OCI-LY7 (cell line): ENCODE data around the gene SFXN5. TPM values are rescaled to one million over a fixed set of nuclear protein-coding genes. Genes with fewer than 3 reads are reported as not detected.

ENCODE experiments used
- BruUV-seq: library from RNA; stranded (reverse); fragments of 400-500 nt; replicated peaks from 2 replicates; lab custom pipeline; 2021; lab: Mats Ljungman, UMichigan
- CTCF ChIA-PET: fragments of 300-600 bp; sonication (Branson Sonifier 250); formaldehyde crosslinking; loops from one replicate; lab custom pipeline; 2022; ENCODE audit warnings: antibody characterized with exemption; ENCODE audit not compliant: unreplicated experiment; lab: Charles Lee
- POLR2A ChIA-PET: fragments of 300-600 bp; sonication (Branson Sonifier 250); formaldehyde crosslinking; loops from one replicate; lab custom pipeline; 2022; ENCODE audit warnings: antibody characterized with exemption; lab: Charles Lee
- DNase-seq: peaks from one replicate; pipeline ENCODE4 v3.0.0-alpha.2; 2015; ENCODE audit warnings: low spot score
- H2AFZ ChIP-seq: fragments of 200-600 bp; sonication (generic), shearing (Covaris generic); 2 replicates; pipeline ENCODE4 v1.6.1; 2014; ENCODE audit warnings: mild to moderate bottlenecking, antibody characterized with exemption, low read length, moderate library complexity
- H3K27ac ChIP-seq: fragments of 200-600 bp; sonication (generic); 2 replicates; pipeline ENCODE4 v1.5.1; 2014; ENCODE audit warnings: mixed run types, low read depth, mild to moderate bottlenecking, moderate library complexity, low read length, inconsistent platforms; ENCODE audit not compliant: poor library complexity, severe bottlenecking
- H3K36me3 ChIP-seq: fragments of 200-600 bp; sonication (generic); 2 replicates; pipeline ENCODE4 v1.6.1; 2014; ENCODE audit warnings: mild to moderate bottlenecking, antibody characterized with exemption, low read length, moderate library complexity, mixed read lengths; ENCODE audit not compliant: insufficient read depth
- H3K4me1 ChIP-seq: fragments of 200-600 bp; sonication (generic); 2 replicates; pipeline ENCODE4 v1.5.1; 2014; ENCODE audit warnings: mild to moderate bottlenecking, low read length; ENCODE audit not compliant: insufficient read depth, poor library complexity, severe bottlenecking
- H3K4me2 ChIP-seq: fragments of 200-600 bp; sonication (generic); 2 replicates; pipeline ENCODE4 v1.6.1; 2014; ENCODE audit warnings: mild to moderate bottlenecking, low read length
- H3K4me3 ChIP-seq: fragments of 200-600 bp; sonication (generic); 2 replicates; pipeline ENCODE4 v1.5.1; 2014; ENCODE audit warnings: mild to moderate bottlenecking, low read depth, low read length; ENCODE audit not compliant: poor library complexity, severe bottlenecking
- H3K79me2 ChIP-seq: fragments of 200-600 bp; sonication (generic); 2 replicates; pipeline ENCODE4 v1.6.1; 2016; ENCODE audit warnings: low read depth, mild to moderate bottlenecking, low read length, moderate library complexity, mixed read lengths; ENCODE audit not compliant: insufficient read depth
- H3K9me2 ChIP-seq: fragments of 200-600 bp; sonication (generic); 2 replicates; pipeline ENCODE4 v1.6.1; 2016; ENCODE audit warnings: mild to moderate bottlenecking, low read length, mixed read lengths; ENCODE audit not compliant: insufficient read depth
- H3K9me3 ChIP-seq: fragments of 200-600 bp; sonication (generic); 2 replicates; pipeline ENCODE4 v1.6.1; 2014; ENCODE audit warnings: mild to moderate bottlenecking, mixed run types, low read length, mixed read lengths
- H4K20me1 ChIP-seq: fragments of 200-600 bp; sonication (generic); 2 replicates; pipeline ENCODE4 v1.6.1; 2014; ENCODE audit warnings: mild to moderate bottlenecking, antibody characterized with exemption, low read length, moderate library complexity, mixed read lengths; ENCODE audit not compliant: insufficient read depth
- EZH2phosphoT487 ChIP-seq: fragments of 200-600 bp; sonication (generic); IDR thresholded peaks from 2 replicates; pipeline ENCODE4 v1.6.1; 2018; ENCODE audit warnings: low read depth, borderline replicate concordance, mild to moderate bottlenecking, mixed run types, antibody characterized with exemption, low read length, moderate library complexity, mixed read lengths
- intact Hi-C: fragments of 100-400 bp; cut with micrococcal nuclease; formaldehyde crosslinking; loops from one replicate; pipeline ENCODE4 v1.10.0; 2022; ENCODE audit not compliant: unreplicated experiment
- total RNA-seq, 2 experiments: library from RNA; depleted of rRNA in 1 of 2; stranded (reverse); fragments of >200 nt in 1 of 2; shearing (Covaris generic) in 1 of 2; gene quantifications; 2 replicates each; pipeline ENCODE4 v1.2.3, GENCODE V29; 2014 to 2022
- TF ChIP-seq, protein P1 (sequence below): fragments of 200-600 bp; sonication (generic); conservative IDR thresholded peaks from 2 replicates; pipeline ENCODE4 v1.5.1; 2014; ENCODE audit warnings: mild to moderate bottlenecking, antibody characterized with exemption, low read length, moderate library complexity, mixed read lengths

The SFXN5 gene
- total RNA-seq, 2 experiments from 2014 or later = 4.5 to 10.5 TPM

GRCh38 chr2:72944804-72945449 is 126.6 kb downstream of the SFXN5 start:
- no peaks in the 10 kb centered on the region for H3K79me2 ChIP-seq
- H3K9me3 ChIP-seq = no peaks in the 10 kb centered on the region
- POLR2A ChIA-PET = no interaction called here
- BruUV-seq = no TSS peak
- H3K4me1 ChIP-seq = no peaks in the 10 kb centered on the region
- no peak overlapping the region for H3K4me3 ChIP-seq
- no peaks in the 10 kb centered on the region for H3K36me3 ChIP-seq
- CTCF ChIA-PET = no interaction called here
- intact Hi-C loops = no loop called here
- H3K4me2 ChIP-seq = no peak overlapping the region
- H2AFZ ChIP-seq = no peak overlapping the region
- H3K27ac ChIP-seq = no peak overlapping the region
- no peaks in the 10 kb centered on the region for H4K20me1 ChIP-seq
- no peak for TF ChIP-seq EZH2phosphoT487
- TF ChIP-seq, protein P1, sequence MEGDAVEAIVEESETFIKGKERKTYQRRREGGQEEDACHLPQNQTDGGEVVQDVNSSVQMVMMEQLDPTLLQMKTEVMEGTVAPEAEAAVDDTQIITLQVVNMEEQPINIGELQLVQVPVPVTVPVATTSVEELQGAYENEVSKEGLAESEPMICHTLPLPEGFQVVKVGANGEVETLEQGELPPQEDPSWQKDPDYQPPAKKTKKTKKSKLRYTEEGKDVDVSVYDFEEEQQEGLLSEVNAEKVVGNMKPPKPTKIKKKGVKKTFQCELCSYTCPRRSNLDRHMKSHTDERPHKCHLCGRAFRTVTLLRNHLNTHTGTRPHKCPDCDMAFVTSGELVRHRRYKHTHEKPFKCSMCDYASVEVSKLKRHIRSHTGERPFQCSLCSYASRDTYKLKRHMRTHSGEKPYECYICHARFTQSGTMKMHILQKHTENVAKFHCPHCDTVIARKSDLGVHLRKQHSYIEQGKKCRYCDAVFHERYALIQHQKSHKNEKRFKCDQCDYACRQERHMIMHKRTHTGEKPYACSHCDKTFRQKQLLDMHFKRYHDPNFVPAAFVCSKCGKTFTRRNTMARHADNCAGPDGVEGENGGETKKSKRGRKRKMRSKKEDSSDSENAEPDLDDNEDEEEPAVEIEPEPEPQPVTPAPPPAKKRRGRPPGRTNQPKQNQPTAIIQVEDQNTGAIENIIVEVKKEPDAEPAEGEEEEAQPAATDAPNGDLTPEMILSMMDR = no peak
- H3K9me2 ChIP-seq = no peaks in the 10 kb centered on the region
- no peak for DNase-seq

DNA sequence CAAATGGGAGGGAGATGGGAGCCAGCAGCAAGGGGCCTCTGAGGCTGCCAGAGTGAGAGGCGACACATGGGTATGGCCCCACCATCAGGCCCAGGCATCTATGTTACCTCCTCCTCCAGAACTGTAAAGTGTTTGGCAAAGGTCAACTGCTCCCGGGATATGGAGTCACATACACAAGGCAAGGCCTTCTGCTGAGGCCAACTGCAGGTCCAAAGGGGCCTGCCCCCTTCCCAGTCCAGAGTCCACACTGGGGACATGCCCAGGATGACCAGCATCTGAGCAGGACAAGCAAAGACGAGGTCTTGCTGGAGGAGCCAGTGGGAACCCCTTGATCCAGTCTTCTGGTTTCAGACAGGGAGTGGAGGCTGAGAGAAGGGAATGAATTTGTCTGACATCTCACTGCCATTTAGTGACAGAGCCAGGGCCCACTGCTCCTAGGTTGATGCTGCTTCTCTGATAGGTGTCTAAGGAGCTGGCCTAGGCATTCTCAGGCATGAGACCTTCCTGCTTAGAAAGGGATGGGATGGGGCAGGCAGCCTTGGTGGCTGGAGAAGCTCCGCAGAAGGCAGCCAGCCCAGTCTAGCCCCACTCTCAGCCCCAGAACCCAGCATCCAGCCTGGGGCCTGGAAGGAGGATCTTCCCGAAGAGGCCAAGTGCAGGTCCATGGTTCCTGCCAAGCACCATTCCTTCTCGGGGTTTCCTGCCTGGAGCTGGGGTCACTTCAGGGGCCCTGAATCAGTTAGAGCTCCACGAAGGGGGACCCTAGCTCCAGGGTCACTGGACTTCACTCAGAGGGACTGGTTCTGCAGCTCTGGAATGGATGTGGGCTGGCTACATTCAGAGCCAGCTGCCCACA is 127.7 kb downstream of the SFXN5 start:
- ChIA-PET POLR2A (no interaction called here), CTCF (no interaction called here)
- H3K36me3 ChIP-seq = no peaks in the 10 kb centered on the region
- H2AFZ ChIP-seq = no peak overlapping the region
- no peak for DNase-seq
- BruUV-seq = no TSS peak
- H3K27ac ChIP-seq = no peak overlapping the region
- H3K79me2 ChIP-seq = no peaks in the 10 kb centered on the region
- no peaks in the 10 kb centered on the region for H3K4me1 ChIP-seq
- no peaks in the 10 kb centered on the region for H3K9me2 ChIP-seq
- no peaks in the 10 kb centered on the region for H4K20me1 ChIP-seq
- TF ChIP-seq, protein P1 = no peak
- TF ChIP-seq EZH2phosphoT487 = no peak
- no peaks in the 10 kb centered on the region for H3K9me3 ChIP-seq
- H3K4me3 ChIP-seq = no peak overlapping the region
- H3K4me2 ChIP-seq = no peak overlapping the region
- intact Hi-C loops = no loop called here
